Hematopoietic multipotent progenitor cell treated with erythropoietin and hydrocortisone succinate and interleukin-3 and kit ligand, for 6 days (in vitro differentiated cells): Measurements from ENCODE around the gene ZFYVE1.
"Not testable (repeated sequence)": the region's sequence is repeated elsewhere in the genome, so short reads cannot be mapped to it uniquely, and the experiment has no call there.

Experiments used
- DNase-seq: peaks from one replicate; pipeline ENCODE4 v3.0.0-alpha.2; 2015

Gene ZFYVE1

DNA sequence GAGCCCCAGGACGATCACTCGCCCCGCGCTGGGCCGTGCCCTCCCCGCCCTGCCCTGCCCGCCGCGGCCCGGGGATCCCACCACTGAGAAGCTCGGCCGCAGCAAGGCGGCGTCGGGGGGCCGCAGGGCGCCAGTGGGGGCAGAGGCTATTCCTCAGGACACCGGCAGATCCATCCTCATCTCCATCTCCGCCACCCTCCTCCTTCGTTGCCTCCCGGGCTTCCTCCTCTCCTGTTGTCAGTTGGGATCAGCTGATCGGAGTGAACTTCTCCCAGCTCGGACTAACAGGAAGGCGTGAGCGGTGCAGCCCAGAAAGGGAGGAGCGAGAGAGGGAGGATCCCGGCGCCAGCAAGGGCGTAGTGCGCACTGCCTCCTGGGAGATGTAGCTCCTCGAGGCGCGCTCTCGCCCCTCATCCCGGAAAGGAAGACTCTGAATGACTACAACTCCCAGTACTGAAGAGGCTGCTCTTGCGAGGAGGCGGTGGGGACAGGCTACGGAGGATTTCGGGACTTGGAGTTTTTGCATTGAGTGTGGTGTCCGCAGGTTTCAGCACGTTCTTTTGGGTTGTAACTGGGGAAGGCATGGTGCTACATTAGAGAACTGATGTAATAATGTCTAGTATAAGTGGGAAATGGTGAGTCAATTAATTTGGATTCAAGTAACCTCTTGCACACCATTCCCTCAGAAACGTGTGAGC is at the start of gene ZFYVE1:
TSS of gene ZFYVE1 (minus strand) at position 262 of the 698 bp plus-strand sequence. CDS start 2,598 bp downstream, outside the sequence.
- DNase-seq = peak; percentile 99

DNA sequence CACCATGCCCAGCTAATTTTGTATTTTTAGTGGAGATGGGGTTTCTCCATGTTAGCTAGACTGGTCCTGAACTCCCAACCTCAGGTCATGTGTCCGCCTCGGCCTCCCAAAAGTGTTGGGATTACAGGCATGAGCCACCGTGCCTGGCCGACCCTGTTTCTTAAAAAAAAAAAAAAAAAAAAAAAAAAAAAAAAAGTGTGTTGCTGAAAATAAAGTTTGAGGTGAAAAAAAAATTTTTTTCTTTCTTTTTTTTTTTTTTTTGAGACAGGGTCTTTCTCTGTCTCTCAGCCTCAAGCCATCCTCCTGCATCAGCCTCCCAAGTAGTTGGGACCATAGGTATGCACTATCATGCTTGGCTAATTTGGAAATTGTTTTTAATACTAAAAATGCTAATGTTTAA is 42.7 kb upstream of the ZFYVE1 start:
- no peak for DNase-seq

DNA sequence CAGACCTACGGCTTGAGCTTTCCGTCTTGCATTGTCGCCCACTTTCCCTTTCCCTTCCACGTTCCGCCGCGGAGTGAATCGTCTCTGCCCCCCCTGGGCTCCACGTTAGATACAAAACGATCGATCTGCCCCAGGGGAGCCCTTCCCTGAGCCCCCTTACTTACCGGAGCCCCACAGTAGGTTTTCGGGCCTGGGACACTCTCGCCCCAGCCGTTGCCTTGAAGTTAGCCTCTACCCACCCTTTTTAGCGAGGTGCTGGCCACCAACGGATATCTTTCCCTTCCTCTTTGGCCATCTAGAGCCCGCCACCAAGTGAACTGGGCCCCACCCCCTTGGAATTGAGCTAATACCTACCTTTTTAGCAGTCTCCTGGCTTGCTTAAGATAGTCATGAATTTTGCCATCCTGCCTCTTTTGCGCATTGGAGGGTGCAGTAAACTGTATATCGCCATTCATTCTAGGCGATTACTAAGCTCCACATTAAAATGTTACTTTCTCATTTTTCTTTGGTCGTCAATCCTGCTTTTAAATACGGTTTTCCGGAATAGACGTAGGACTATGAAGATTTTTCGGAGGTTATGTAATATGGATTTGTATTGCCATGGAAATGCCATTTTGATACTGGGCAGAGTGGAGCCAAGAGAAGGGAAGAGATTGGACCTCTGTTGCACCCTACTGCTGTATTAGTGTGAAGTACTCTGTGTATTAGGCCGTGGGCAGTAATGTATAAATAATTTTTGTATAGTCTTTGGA is 32.2 kb upstream of the ZFYVE1 start:
- peak; percentile 75 for DNase-seq

GRCh38 chr14:73058224-73058921 is 31.5 kb upstream of the ZFYVE1 start, which contains the start of gene RBM25:
Gene RBM25 (plus strand): TSS chr14:73058534. CDS start chr14:73071642, 13,108 bp downstream.
- DNase-seq = peak; percentile 100

GRCh38 chr14:73057944-73058223 is 31.0 kb upstream of the ZFYVE1 start:
- DNase-seq = no peak

GRCh38 chr14:73055251-73055650 is 28.3 kb upstream of the ZFYVE1 start:
- no peak for DNase-seq

DNA sequence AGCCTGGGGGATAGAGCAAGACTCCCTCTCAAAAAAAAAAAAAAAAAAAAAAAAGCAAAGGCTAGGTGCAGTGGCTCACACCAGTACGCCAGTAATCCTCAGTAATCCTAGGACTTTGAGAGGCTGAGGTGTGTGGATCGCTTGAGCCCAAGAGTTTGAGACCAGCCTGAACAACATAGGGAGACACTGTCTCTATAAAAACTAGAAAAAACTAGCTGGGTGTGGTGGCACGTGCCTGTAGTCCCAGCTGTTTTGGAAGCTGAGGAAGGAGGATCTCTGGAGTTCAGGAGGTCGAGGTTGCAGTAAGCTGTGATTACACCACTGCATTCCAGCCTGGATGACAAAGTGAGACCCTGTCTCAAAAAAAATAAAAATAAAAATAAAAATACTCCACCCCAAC is 22.5 kb upstream of the ZFYVE1 start:
- DNase-seq = no peak

DNA sequence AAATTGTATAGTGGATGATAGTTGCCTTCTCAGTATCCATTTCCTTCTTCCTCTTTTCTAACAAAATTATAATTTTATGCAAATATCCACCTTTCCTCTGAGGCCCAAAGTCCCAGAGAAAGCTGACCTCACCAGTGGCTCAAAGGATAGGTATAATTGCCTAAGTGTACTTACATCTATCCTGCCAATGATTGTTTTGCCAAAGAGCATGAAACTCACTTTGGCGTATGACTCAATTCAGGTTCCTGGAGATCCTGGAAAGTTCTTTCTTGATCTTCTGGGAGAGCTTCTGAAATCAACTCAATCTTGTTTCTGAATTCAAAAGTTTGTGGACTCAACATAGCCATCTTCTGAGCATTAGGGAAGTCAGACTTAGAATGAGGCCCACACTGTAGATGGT is 20.9 kb upstream of the ZFYVE1 start:
- peak; percentile 33 for DNase-seq

DNA sequence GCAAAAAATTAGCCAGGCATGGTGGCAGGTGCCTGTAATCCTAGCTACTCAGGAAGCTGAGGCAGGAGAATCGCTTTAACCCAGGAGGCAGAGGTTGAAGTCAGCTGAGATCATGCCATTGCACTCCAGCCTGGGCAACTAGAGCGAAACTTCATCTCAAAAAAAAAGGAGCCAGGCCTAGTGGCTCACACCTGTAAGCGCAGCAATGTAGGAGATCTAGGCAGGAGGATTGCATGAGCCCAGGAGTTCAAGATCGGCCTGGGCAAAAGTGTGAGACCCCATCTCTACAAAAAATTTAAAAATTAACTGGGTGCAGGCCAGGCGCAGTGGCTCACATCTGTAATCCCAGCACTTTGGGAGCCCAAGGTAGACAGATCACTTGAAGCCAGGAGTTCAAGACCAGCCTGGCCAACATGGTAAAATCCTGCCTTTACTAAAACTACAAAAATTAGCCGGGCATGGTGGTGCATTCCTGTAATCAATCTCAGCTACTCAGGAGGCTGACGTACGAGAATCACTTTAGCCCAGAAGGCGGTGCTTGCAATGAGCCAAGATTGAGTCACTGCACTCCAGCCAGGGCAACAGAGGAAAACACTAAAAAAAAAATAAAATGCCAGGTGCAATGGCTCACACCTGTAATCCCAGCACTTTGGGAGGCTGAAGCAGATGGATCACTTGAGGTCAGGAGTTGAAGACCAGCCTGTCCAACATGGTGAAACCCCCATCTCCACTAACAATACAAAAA is 10.0 kb upstream of the ZFYVE1 start:
- DNase-seq = not testable (repeated sequence)

DNA sequence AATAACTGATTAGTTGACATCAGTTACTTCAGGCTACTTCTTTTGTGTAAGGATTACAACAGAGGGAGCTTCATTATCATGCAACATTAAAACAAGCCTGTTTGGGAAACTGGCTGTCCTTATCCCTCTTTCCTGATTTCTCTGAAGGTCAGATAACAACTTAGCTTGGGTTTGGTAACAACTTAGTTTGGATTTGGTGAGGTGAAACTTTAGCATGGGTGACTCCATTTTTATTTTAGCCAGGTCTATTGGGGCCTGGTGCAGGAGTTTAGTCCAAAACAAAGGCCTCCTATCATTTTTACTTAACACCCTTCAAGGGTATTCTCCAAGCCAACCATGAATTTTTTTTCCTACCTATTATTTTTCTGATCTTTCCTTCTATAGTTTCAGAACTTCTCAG is 1.1 kb upstream of the ZFYVE1 start:
- DNase-seq = no peak

- DNase-seq = no peak
Measured at GRCh38 chr14:73027546-73027945, 640 bp upstream of the ZFYVE1 start.

DNA sequence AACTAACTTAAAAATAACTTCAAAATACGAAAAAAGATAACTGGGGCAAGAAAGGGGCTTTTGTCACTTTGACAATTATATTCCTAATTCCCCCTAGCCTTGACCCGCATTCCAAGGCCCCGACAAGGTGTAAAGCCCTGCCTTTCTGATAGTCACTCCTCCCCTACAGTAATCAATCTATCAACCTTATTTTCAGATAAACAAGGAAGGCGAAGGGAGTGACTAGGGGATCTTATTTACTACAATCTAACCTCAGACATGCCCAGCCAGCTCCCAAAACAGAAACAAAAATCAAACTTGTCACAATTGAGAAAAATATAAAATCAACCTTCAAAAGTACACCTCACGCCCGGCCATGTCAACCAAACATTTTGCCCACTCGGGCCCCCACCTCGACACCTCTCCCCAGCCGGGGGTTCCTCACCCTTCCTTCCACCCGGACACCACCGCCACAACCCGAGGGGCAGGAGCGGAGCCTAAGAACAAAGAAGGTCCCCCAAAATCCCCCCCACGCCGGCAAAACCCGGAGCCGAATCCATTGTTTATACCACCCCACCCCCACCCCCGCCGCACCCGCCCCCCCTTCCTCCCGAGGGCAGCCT is 562 bp downstream of the ZFYVE1 start:
- peak; percentile 20 for DNase-seq

- no peak for DNase-seq
Measured at GRCh38 chr14:73025544-73025943, 1.4 kb downstream of the ZFYVE1 start.

- no peak for DNase-seq
Measured at GRCh38 chr14:73022051-73022450, 4.9 kb downstream of the ZFYVE1 start.

DNA sequence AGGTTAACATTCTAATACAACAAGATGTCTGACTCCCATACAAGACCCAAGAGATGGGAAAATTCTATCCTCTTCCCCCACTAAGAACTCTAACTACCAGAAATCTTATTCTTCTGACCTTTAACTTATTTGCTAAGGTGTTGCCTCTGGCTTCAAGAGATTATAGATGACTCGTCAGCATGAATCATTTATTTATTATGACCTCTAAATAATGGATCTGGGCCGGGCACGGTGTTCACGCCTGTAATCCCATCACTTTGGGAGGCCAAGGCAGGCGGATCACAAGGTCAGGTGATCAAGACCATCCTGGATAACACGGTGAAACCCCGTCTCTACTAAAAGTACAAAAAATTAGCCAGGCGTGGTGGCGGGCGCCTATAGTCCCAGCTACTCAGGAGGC is 10.9 kb downstream of the ZFYVE1 start:
- DNase-seq = not testable (repeated sequence)

- DNase-seq = not testable (repeated sequence)
Measured at GRCh38 chr14:73015552-73015951, 11.4 kb downstream of the ZFYVE1 start.

DNA sequence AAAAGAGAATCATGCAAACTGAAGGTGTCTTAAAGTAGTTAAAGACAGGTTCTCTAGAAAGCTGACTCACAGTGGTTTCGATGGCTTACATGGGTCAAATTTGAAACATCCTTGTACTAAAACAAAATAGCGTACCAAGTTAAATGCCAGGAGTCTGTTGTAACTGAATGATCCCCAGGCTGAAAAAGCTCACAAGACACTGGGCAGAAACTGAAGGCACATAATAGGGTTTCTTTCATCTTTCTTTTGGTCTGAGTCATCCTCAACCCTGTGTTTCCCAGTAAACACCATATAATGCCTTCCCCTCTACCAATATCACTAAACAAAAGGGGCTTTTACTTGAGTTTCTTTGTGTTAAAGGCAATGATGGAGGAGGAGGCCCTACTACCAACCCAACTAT is 12.8 kb downstream of the ZFYVE1 start:
- no peak for DNase-seq

GRCh38 chr14:73011189-73011588 is 15.7 kb downstream of the ZFYVE1 start:
- not testable (repeated sequence) for DNase-seq

GRCh38 chr14:73008501-73008900 is 18.4 kb downstream of the ZFYVE1 start:
- no peak for DNase-seq

DNA sequence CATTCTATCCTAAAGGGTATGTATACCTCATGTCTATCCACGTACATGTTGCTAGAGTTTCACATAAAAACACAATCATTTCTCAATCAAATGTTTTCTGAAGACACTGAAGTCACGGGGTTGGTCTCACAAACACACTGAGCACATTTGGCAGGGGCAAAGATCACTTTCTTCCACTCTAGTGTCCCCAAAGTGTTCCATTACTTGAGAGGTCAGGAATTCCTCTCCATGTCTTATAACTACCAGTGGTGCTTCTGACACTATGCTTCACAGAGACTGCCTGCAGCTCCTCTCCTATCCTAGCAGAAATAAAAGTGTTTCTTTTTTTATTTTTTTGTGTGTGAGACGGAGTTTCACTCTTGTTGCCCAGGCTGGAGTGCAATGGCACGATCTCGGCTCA is 19.1 kb downstream of the ZFYVE1 start:
- DNase-seq = no peak

DNA sequence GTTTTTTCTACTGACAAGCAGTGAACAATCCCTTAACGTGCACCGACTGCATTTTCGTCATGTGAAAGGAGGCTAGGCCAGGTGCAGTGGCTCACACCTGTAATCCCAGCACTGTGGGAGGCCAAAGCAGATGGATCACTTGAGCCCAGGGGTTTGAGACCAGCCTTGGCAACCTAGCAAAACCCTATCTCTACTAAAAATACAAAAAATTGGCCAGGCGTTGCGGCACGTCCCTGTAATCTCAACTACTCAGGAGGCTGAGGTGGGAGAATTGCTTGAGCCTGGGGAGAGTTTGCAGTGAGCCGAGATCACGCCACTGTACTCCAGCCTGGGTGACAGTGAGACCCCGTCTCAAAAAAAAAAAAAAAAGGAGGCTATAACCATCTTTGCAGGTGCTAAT is 22.3 kb downstream of the ZFYVE1 start:
- peak; percentile 40 for DNase-seq

DNA sequence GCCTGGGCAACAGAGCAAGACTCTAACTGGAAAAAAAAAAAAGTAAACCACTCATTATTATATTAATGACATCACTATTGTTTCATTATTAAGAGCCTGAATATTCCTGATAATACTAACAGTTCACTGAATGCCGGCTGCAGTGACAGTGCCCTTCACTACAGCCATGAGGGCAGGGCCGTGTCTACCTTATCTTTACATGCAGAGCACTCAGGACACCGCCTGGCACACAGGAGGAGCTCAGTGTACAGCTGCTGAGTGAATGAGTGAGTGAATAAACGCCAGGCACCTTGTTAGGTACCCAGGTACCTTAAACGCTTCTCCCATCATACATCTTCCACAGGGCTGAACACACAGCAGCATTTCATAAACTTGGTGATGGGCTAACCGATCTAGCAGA is 23.2 kb downstream of the ZFYVE1 start:
- DNase-seq = peak; percentile 93

- no peak for DNase-seq
Measured at GRCh38 chr14:73000073-73000472, 26.8 kb downstream of the ZFYVE1 start.
